GM12878 (cell line): ENCODE measurements around the gene SCUBE2.

Experiments
- CREB1 ChIP-seq: IDR thresholded peaks from 2 replicates; pipeline ENCODE4 v1.6.1; 2012; ENCODE audit warnings: low read depth, mild to moderate bottlenecking, inconsistent platforms
- EGR1 ChIP-seq, 2 experiments: IDR thresholded peaks; 1 replicate in 1 of 2; 2 replicates in 1 of 2; pipeline ENCODE4 v1.6.1; 2011 to 2012; ENCODE audit warnings: low read depth in 2 of 2, low read length in 2 of 2, borderline replicate concordance in 1 of 2, mild to moderate bottlenecking in 1 of 2, moderate library complexity in 1 of 2
- GABPA ChIP-seq: IDR thresholded peaks from 2 replicates; pipeline ENCODE4 v1.6.1; 2014; ENCODE audit warnings: antibody characterized with exemption, low read depth, mild to moderate bottlenecking, inconsistent platforms
- MYC ChIP-seq: IDR thresholded peaks from 2 replicates; pipeline ENCODE4 v1.6.1; 2011; ENCODE audit warnings: mild to moderate bottlenecking, low read length, moderate library complexity, inconsistent platforms; ENCODE audit not compliant: insufficient read depth, insufficient replicate concordance, insufficient read length, severe bottlenecking
- POLR2AphosphoS5 ChIP-seq: IDR thresholded peaks from 2 replicates; pipeline ENCODE4 v1.6.1; 2011; ENCODE audit warnings: mild to moderate bottlenecking, low read length, inconsistent platforms
- SIX5 ChIP-seq: IDR thresholded peaks from 2 replicates; pipeline ENCODE4 v1.6.1; 2011; ENCODE audit warnings: mild to moderate bottlenecking, low read depth, low read length, moderate library complexity; ENCODE audit not compliant: severe bottlenecking
- SMARCA5 ChIP-seq: fragments of 450-650 bp; IDR thresholded peaks from 2 replicates; pipeline ENCODE4 v1.6.1; 2017; ENCODE audit warnings: mild to moderate bottlenecking
- TF ChIP-seq, protein P1 (sequence below), 3 experiments: IDR thresholded peaks in 2 of 3; conservative IDR thresholded peaks in 1 of 3; 2 replicates each; pipeline ENCODE4 v1.5.1; 2011; ENCODE audit warnings: low read depth in 3 of 3, low read length in 3 of 3, mild to moderate bottlenecking in 3 of 3, control low read depth in 2 of 3, moderate library complexity in 2 of 3, inconsistent platforms in 1 of 3, mixed read lengths in 1 of 3; ENCODE audit not compliant: control insufficient read depth in 2 of 3, insufficient read depth in 1 of 3; ENCODE audit errors: extremely low read depth in 1 of 3
- TF ChIP-seq, protein P2 (sequence below): IDR thresholded peaks from 2 replicates; pipeline ENCODE4 v1.6.1; 2011; ENCODE audit warnings: low read depth, low read length, improper control_type of control experiment, borderline replicate concordance
- TF ChIP-seq, protein P3 (sequence below): fragments of 450-650 bp; IDR thresholded peaks from 2 replicates; pipeline ENCODE4 v1.6.1; 2017; ENCODE audit warnings: borderline replicate concordance
- TF ChIP-seq, protein P4 (sequence below): IDR thresholded peaks from 2 replicates; pipeline ENCODE4 v1.6.1; 2012; ENCODE audit warnings: mild to moderate bottlenecking, low read depth, low read length

DNA sequence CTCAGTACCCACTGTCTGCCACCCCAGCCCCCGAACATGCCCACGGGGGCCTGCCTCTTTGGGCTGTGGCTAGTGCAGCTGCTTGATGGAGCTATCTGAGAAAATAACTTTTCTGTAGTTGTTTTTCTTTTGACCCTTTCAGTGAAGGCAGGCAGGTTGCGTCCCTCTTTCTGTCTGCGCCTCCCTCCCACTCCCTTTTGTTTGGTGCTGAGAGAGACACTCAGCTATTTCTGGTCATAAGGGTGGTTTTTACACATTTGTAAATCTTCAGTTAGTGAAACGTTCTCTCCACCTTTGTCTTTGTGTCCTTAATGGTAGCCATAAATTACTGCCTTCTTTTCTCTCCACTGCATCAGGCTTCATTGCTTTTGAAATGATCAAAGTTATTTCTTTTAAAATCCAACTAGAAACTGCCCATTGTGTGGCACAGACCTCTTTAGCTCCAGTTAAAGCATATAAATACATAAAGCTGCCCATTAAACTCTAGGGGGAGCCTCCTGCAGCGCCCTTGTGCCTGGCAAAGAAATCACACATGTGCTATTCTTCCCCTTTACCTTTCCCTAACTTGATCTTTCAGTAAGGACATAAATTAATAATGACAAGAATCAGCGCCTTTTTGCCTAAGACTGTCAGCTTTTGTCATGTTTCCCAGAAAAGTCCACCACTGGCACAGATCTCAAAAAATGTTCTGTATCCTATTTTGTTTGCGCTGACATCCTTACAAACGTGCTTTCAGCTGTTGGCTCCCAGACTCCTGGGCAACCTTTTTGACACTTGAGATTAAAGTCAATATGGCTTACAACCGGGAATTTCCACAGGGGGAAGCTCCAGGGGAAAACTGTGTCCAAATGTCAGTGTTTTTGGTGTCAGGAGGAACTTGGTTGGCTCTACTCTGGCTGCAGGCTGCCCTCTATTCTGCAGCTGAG lies 1.7 kb upstream of the SCUBE2 start:
- no peak for TF ChIP-seq SIX5
- TF ChIP-seq GABPA, result no peak
- TF ChIP-seq POLR2AphosphoS5, result no peak
- TF ChIP-seq, protein P1, sequence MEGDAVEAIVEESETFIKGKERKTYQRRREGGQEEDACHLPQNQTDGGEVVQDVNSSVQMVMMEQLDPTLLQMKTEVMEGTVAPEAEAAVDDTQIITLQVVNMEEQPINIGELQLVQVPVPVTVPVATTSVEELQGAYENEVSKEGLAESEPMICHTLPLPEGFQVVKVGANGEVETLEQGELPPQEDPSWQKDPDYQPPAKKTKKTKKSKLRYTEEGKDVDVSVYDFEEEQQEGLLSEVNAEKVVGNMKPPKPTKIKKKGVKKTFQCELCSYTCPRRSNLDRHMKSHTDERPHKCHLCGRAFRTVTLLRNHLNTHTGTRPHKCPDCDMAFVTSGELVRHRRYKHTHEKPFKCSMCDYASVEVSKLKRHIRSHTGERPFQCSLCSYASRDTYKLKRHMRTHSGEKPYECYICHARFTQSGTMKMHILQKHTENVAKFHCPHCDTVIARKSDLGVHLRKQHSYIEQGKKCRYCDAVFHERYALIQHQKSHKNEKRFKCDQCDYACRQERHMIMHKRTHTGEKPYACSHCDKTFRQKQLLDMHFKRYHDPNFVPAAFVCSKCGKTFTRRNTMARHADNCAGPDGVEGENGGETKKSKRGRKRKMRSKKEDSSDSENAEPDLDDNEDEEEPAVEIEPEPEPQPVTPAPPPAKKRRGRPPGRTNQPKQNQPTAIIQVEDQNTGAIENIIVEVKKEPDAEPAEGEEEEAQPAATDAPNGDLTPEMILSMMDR (IDR thresholded peaks at IDR 0.05 in 2 of 3, conservative IDR thresholded peaks at IDR 0.05 in 1 of 3; ENCODE audit: control insufficient read depth in 2 of 3, extremely low read depth in 1 of 3, insufficient read depth in 1 of 3, low read depth in 3 of 3, low read length in 3 of 3), result peak; percentile 23 to 31 (median 24); a peak in 3 of 6 replicates
- TF ChIP-seq, protein P2, sequence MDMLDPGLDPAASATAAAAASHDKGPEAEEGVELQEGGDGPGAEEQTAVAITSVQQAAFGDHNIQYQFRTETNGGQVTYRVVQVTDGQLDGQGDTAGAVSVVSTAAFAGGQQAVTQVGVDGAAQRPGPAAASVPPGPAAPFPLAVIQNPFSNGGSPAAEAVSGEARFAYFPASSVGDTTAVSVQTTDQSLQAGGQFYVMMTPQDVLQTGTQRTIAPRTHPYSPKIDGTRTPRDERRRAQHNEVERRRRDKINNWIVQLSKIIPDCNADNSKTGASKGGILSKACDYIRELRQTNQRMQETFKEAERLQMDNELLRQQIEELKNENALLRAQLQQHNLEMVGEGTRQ, result no peak
- TF ChIP-seq EGR1 (IDR thresholded peaks at IDR 0.05; ENCODE audit: borderline replicate concordance in 1 of 2, low read depth in 2 of 2, low read length in 2 of 2), result no peak
- TF ChIP-seq, protein P3, sequence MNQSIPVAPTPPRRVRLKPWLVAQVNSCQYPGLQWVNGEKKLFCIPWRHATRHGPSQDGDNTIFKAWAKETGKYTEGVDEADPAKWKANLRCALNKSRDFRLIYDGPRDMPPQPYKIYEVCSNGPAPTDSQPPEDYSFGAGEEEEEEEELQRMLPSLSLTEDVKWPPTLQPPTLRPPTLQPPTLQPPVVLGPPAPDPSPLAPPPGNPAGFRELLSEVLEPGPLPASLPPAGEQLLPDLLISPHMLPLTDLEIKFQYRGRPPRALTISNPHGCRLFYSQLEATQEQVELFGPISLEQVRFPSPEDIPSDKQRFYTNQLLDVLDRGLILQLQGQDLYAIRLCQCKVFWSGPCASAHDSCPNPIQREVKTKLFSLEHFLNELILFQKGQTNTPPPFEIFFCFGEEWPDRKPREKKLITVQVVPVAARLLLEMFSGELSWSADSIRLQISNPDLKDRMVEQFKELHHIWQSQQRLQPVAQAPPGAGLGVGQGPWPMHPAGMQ, result no peak
- no peak for TF ChIP-seq MYC
- TF ChIP-seq CREB1, result no peak
- no peak for TF ChIP-seq SMARCA5
- TF ChIP-seq, protein P4, sequence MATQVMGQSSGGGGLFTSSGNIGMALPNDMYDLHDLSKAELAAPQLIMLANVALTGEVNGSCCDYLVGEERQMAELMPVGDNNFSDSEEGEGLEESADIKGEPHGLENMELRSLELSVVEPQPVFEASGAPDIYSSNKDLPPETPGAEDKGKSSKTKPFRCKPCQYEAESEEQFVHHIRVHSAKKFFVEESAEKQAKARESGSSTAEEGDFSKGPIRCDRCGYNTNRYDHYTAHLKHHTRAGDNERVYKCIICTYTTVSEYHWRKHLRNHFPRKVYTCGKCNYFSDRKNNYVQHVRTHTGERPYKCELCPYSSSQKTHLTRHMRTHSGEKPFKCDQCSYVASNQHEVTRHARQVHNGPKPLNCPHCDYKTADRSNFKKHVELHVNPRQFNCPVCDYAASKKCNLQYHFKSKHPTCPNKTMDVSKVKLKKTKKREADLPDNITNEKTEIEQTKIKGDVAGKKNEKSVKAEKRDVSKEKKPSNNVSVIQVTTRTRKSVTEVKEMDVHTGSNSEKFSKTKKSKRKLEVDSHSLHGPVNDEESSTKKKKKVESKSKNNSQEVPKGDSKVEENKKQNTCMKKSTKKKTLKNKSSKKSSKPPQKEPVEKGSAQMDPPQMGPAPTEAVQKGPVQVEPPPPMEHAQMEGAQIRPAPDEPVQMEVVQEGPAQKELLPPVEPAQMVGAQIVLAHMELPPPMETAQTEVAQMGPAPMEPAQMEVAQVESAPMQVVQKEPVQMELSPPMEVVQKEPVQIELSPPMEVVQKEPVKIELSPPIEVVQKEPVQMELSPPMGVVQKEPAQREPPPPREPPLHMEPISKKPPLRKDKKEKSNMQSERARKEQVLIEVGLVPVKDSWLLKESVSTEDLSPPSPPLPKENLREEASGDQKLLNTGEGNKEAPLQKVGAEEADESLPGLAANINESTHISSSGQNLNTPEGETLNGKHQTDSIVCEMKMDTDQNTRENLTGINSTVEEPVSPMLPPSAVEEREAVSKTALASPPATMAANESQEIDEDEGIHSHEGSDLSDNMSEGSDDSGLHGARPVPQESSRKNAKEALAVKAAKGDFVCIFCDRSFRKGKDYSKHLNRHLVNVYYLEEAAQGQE, result no peak
